Fibroblast of gingiva (primary cell): ENCODE data around the gene ARHGEF10L.

ENCODE experiments used
- DNase-seq: peaks from one replicate; pipeline ENCODE4 v3.0.0-alpha.2; 2011; ENCODE audit warnings: low read depth

The ARHGEF10L gene

GRCh38 chr1:17550729-17551584, 11.5 kb downstream of the ARHGEF10L start:
- no peak for DNase-seq

- peak; percentile 82 for DNase-seq
These were observed 12.3 kb downstream of the ARHGEF10L start for GRCh38 chr1:17551755-17552234.

- DNase-seq = peak; percentile 41
These were observed 14.6 kb downstream of the ARHGEF10L start for GRCh38 chr1:17553975-17554700.

- DNase-seq = no peak
These were observed 15.5 kb downstream of the ARHGEF10L start for GRCh38 chr1:17554954-17555353.

GRCh38 chr1:17557986-17558385, 18.5 kb downstream of the ARHGEF10L start:
- DNase-seq = no peak

GRCh38 chr1:17558541-17558940, 19.0 kb downstream of the ARHGEF10L start:
- DNase-seq = no peak

- no peak for DNase-seq
These were observed 19.6 kb downstream of the ARHGEF10L start for GRCh38 chr1:17558954-17559614.

- no peak for DNase-seq
These were observed 20.3 kb downstream of the ARHGEF10L start for GRCh38 chr1:17559615-17560419.

- peak; percentile 50 for DNase-seq
These were observed 21.7 kb downstream of the ARHGEF10L start for GRCh38 chr1:17561247-17561548.

- DNase-seq = peak; percentile 84
These were observed 22.1 kb downstream of the ARHGEF10L start for GRCh38 chr1:17561561-17561985.

GRCh38 chr1:17562375-17562774, 22.9 kb downstream of the ARHGEF10L start:
- no peak for DNase-seq

- peak; percentile 31 for DNase-seq
These were observed 24.2 kb downstream of the ARHGEF10L start for GRCh38 chr1:17563494-17564281.

GRCh38 chr1:17564458-17565393, 25.2 kb downstream of the ARHGEF10L start:
- DNase-seq = no peak

- no peak for DNase-seq
These were observed 26.2 kb downstream of the ARHGEF10L start for GRCh38 chr1:17565461-17566252.

GRCh38 chr1:17566417-17566816, 26.9 kb downstream of the ARHGEF10L start:
- DNase-seq = no peak

GRCh38 chr1:17566892-17567291, 27.4 kb downstream of the ARHGEF10L start:
- DNase-seq = no peak

GRCh38 chr1:17567582-17567981, 28.1 kb downstream of the ARHGEF10L start:
- DNase-seq = peak; percentile 70

GRCh38 chr1:17568014-17568900, 28.8 kb downstream of the ARHGEF10L start:
- no peak for DNase-seq
